ENCODE measurements around the gene BTD. TPM values are rescaled to one million over a fixed set of nuclear protein-coding genes. Genes with fewer than 3 reads are reported as not detected.

Gene BTD
- total and polyA plus RNA-seq, 10 of the 15 experiments (the other 5 are each of a cell fraction or from before 2014, with no cell fraction given): 3.4 to 10.3 (median 5.0) TPM

- no peak overlapping the region for H3K27ac ChIP-seq (ENCODE audit: control insufficient read depth, insufficient read depth)
- no peaks in the 10 kb centered on the region for H4K20me1 ChIP-seq (ENCODE audit: control insufficient read depth, insufficient read depth)
- ATAC-seq (no peak), DNase-seq (ENCODE audit: low read depth, low spot score) (no peak), FAIRE-seq (no peak)
- H3K4me1 ChIP-seq (ENCODE audit: control insufficient read depth, insufficient read depth, low read length): no peaks in the 10 kb centered on the region
- CTCF ChIA-PET: interaction anchor here (2.0 kb wide), 1 partner anchor 117 kb away, joined by 10 read pairs; no protein-coding TSS in a partner anchor
- no peaks in the 10 kb centered on the region for H3K9me3 ChIP-seq (replicated peaks; ENCODE audit: control insufficient read depth, insufficient read depth, low read length)
- H3K27me3 ChIP-seq (replicated peaks in 1 of 2; ENCODE audit: control insufficient read depth in 2 of 2, insufficient read depth in 2 of 2, low read length in 1 of 2): no peaks in the 10 kb centered on the region
- POLR2A ChIA-PET: no interaction called here
- intact Hi-C loops (cut with micrococcal nuclease; ENCODE audit: unreplicated experiment) (loop anchor here (5.0 kb wide), 1 partner anchor 118 kb away; no protein-coding TSS in a partner anchor), in situ Hi-C loops (cut with MboI) (no loop called here)
- no peak overlapping the region for H3K9ac ChIP-seq (ENCODE audit: control insufficient read depth, insufficient read depth, low read length)
- no peak overlapping the region for H2AFZ ChIP-seq (ENCODE audit: control insufficient read depth, low read depth, low read length)
- 32% methylated on average over 1 of the region's 1 CpG for WGBS (ENCODE audit: insufficient coverage, insufficient replicate concordance, low lambda C conversion rate, missing lambda C conversion rate)
- H3K79me2 ChIP-seq (ENCODE audit: control insufficient read depth, insufficient read depth, low read length): no peaks in the 10 kb centered on the region
- SMC1A ChIA-PET (ENCODE audit: uncharacterized antibody, unreplicated experiment): interaction anchor here (0.8 to 1.3 kb wide), 5 partner anchors 11 to 114 kb away, joined by 3 to 4 read pairs (median 3); no protein-coding TSS in a partner anchor
- H3K36me3 ChIP-seq (ENCODE audit: control insufficient read depth in 2 of 2, insufficient read depth in 2 of 2, low read length in 1 of 2): peaks cover 3 to 12% of the 10 kb centered on the region in 2 experiments
- H3K4me2 ChIP-seq (ENCODE audit: control insufficient read depth, insufficient read depth): no peak overlapping the region
- TF ChIP-seq HDAC6 (IDR thresholded peaks at IDR 0.05; ENCODE audit: unreplicated experiment) (no peak), ZNF622 (IDR thresholded peaks at IDR 0.05) (no peak), SMAD5 (IDR thresholded peaks at IDR 0.05; ENCODE audit: low read depth) (no peak), MEF2B (IDR thresholded peaks at IDR 0.05; ENCODE audit: partially characterized antibody, poor library complexity, severe bottlenecking) (no peak), RAD21 (IDR thresholded peaks at IDR 0.05; ENCODE audit: insufficient read depth, low read depth, low read length) (no peak), MYB (IDR thresholded peaks at IDR 0.05; ENCODE audit: borderline replicate concordance, low read depth, low read length) (no peak), WRNIP1 (IDR thresholded peaks at IDR 0.05; ENCODE audit: borderline replicate concordance, low read depth, low read length) (no peak), POLR2A (IDR thresholded peaks at IDR 0.05; ENCODE audit: low read depth, low read length) (no peak), ATF3 (IDR thresholded peaks at IDR 0.05; ENCODE audit: borderline replicate concordance, extremely low read depth, low read depth, low read length) (no peak), EZH2 (IDR thresholded peaks at IDR 0.05; ENCODE audit: borderline replicate concordance, control insufficient read depth, low read depth, low read length) (no peak), BMI1 (IDR thresholded peaks at IDR 0.05; ENCODE audit: borderline replicate concordance) (no peak)
- TF ChIP-seq, protein P1, sequence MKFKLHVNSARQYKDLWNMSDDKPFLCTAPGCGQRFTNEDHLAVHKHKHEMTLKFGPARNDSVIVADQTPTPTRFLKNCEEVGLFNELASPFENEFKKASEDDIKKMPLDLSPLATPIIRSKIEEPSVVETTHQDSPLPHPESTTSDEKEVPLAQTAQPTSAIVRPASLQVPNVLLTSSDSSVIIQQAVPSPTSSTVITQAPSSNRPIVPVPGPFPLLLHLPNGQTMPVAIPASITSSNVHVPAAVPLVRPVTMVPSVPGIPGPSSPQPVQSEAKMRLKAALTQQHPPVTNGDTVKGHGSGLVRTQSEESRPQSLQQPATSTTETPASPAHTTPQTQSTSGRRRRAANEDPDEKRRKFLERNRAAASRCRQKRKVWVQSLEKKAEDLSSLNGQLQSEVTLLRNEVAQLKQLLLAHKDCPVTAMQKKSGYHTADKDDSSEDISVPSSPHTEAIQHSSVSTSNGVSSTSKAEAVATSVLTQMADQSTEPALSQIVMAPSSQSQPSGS (IDR thresholded peaks at IDR 0.05; ENCODE audit: low read length): no peak
- RAD21 ChIA-PET (ENCODE audit: unreplicated experiment): no interaction called here
- BruUV-seq (replicated peaks): no TSS peak
- no peak overlapping the region for H3K4me3 ChIP-seq
These were observed 93.1 kb downstream of the BTD start for GRCh38 chr3:15694628-15695027.

Small RNA genes within 50 kb of the gene (microRNA-seq; reads per million reads assigned to microRNA genes)
- gene MIR3134: not detected

Small RNA genes within 50 kb of the gene (small RNA-seq; reads per million reads assigned to genes)
- gene MIR3134: not detected

Other genes with a start within 250 kb of the BTD start
- 13.8 and 17.2 TPM in 2 replicates for gene METTL6, start 174.2 kb upstream of the BTD start, total RNA-seq (2014; rRNA removed)
- gene METTL6, start 174.2 kb upstream of the BTD start, total RNA-seq (2014; rRNA removed; fragmentation: Illumina TruSeq; extraction: Trizol): 22.1 and 25.9 TPM in 2 replicates
- gene METTL6, start 174.2 kb upstream of the BTD start, total RNA-seq (2021): 11.7 and 14.4 TPM in 2 replicates
- 21.2 and 26.0 TPM in 2 replicates for gene METTL6, start 174.2 kb upstream of the BTD start, polyA plus RNA-seq (2011; rRNA removed)
- gene METTL6, start 174.2 kb upstream of the BTD start, polyA plus RNA-seq (2014; fragmentation: Illumina TruSeq; extraction: Trizol): 21.5 and 29.3 TPM in 2 replicates
- gene METTL6, start 174.2 kb upstream of the BTD start, polyA plus RNA-seq (2014; fragmentation: Nextera tagmentation; extraction: Ambion mirVana): 10 to 100 TPM; 27.4 to 29.6 TPM
- 17.0 and 19.1 TPM in 2 replicates for gene METTL6, start 174.2 kb upstream of the BTD start, polyA plus RNA-seq (2014; rRNA removed)
- gene METTL6, start 174.2 kb upstream of the BTD start, polyA plus RNA-seq (2016; fragmentation: Nextera tagmentation; extraction: Ambion mirVana): 10 to 100 TPM; 16.3 to 20.3 TPM
- 20.4 and 21.6 TPM in 2 replicates for gene EAF1, start 174.1 kb upstream of the BTD start, total RNA-seq (2014; rRNA removed)
- gene EAF1, start 174.1 kb upstream of the BTD start, total RNA-seq (2014; rRNA removed; fragmentation: Illumina TruSeq; extraction: Trizol): 16.1 and 16.5 TPM in 2 replicates
- gene EAF1, start 174.1 kb upstream of the BTD start, total RNA-seq (2021): 15.8 and 17.2 TPM in 2 replicates
- gene EAF1, start 174.1 kb upstream of the BTD start, polyA plus RNA-seq (2011; rRNA removed): 21.3 and 24.6 TPM in 2 replicates
- 16.0 and 18.7 TPM in 2 replicates for gene EAF1, start 174.1 kb upstream of the BTD start, polyA plus RNA-seq (2014; fragmentation: Illumina TruSeq; extraction: Trizol)
- 1 to 10 TPM; 6.8 to 9.2 TPM for gene EAF1, start 174.1 kb upstream of the BTD start, polyA plus RNA-seq (2014; fragmentation: Nextera tagmentation; extraction: Ambion mirVana)
- gene EAF1, start 174.1 kb upstream of the BTD start, polyA plus RNA-seq (2014; rRNA removed): 15.4 and 16.4 TPM in 2 replicates
- 10 to 100 TPM; 12.7 to 13.0 TPM for gene EAF1, start 174.1 kb upstream of the BTD start, polyA plus RNA-seq (2016; fragmentation: Nextera tagmentation; extraction: Ambion mirVana)
- 0.49 and 2.7 TPM in 2 replicates for gene COLQ, start 80.0 kb upstream of the BTD start, total RNA-seq (2014; rRNA removed)
- 0.67 and 0.92 TPM in 2 replicates for gene COLQ, start 80.0 kb upstream of the BTD start, total RNA-seq (2014; rRNA removed; fragmentation: Illumina TruSeq; extraction: Trizol)
- gene COLQ, start 80.0 kb upstream of the BTD start, total RNA-seq (2021): 0.72 and 0.96 TPM in 2 replicates
- gene COLQ, start 80.0 kb upstream of the BTD start, polyA plus RNA-seq (2011; rRNA removed): 1.2 and 1.8 TPM in 2 replicates
- gene COLQ, start 80.0 kb upstream of the BTD start, polyA plus RNA-seq (2014; fragmentation: Illumina TruSeq; extraction: Trizol): 1.1 and 1.6 TPM in 2 replicates
- under 1 TPM; 0.13 to 0.29 TPM for gene COLQ, start 80.0 kb upstream of the BTD start, polyA plus RNA-seq (2014; fragmentation: Nextera tagmentation; extraction: Ambion mirVana)
- 1.1 and 1.3 TPM in 2 replicates for gene COLQ, start 80.0 kb upstream of the BTD start, polyA plus RNA-seq (2014; rRNA removed)
- gene COLQ, start 80.0 kb upstream of the BTD start, polyA plus RNA-seq (2016; fragmentation: Nextera tagmentation; extraction: Ambion mirVana): under 1 TPM; 0.33 to 0.68 TPM
- 21.4 and 24.4 TPM in 2 replicates for gene HACL1, start 176 bp upstream of the BTD start, total RNA-seq (2014; rRNA removed)
- gene HACL1, start 176 bp upstream of the BTD start, total RNA-seq (2014; rRNA removed; fragmentation: Illumina TruSeq; extraction: Trizol): 26.2 and 28.3 TPM in 2 replicates
- 23.8 and 27.7 TPM in 2 replicates for gene HACL1, start 176 bp upstream of the BTD start, total RNA-seq (2021)
- gene HACL1, start 176 bp upstream of the BTD start, polyA plus RNA-seq (2011; rRNA removed): 42.6 and 51.2 TPM in 2 replicates
- 24.5 and 28.5 TPM in 2 replicates for gene HACL1, start 176 bp upstream of the BTD start, polyA plus RNA-seq (2014; fragmentation: Illumina TruSeq; extraction: Trizol)
- 10 to 100 TPM; 34.1 to 40.3 TPM for gene HACL1, start 176 bp upstream of the BTD start, polyA plus RNA-seq (2014; fragmentation: Nextera tagmentation; extraction: Ambion mirVana)
- 18.0 and 19.4 TPM in 2 replicates for gene HACL1, start 176 bp upstream of the BTD start, polyA plus RNA-seq (2014; rRNA removed)
- gene HACL1, start 176 bp upstream of the BTD start, polyA plus RNA-seq (2016; fragmentation: Nextera tagmentation; extraction: Ambion mirVana): 10 to 100 TPM; 45.8 to 48.7 TPM
- 48.9 and 58.5 TPM in 2 replicates for gene ANKRD28, start 196.2 kb downstream of the BTD start, total RNA-seq (2014; rRNA removed)
- gene ANKRD28, start 196.2 kb downstream of the BTD start, total RNA-seq (2014; rRNA removed; fragmentation: Illumina TruSeq; extraction: Trizol): 58.9 and 65.4 TPM in 2 replicates
- gene ANKRD28, start 196.2 kb downstream of the BTD start, total RNA-seq (2021): 51.9 and 55.4 TPM in 2 replicates
- gene ANKRD28, start 196.2 kb downstream of the BTD start, polyA plus RNA-seq (2011; rRNA removed): 105 and 132 TPM in 2 replicates
- 42.3 and 50.2 TPM in 2 replicates for gene ANKRD28, start 196.2 kb downstream of the BTD start, polyA plus RNA-seq (2014; fragmentation: Illumina TruSeq; extraction: Trizol)
- gene ANKRD28, start 196.2 kb downstream of the BTD start, polyA plus RNA-seq (2014; fragmentation: Nextera tagmentation; extraction: Ambion mirVana): 10 to 100 TPM; 12.3 to 13.7 TPM
- gene ANKRD28, start 196.2 kb downstream of the BTD start, polyA plus RNA-seq (2014; rRNA removed): 34.3 and 36.2 TPM in 2 replicates
- 10 to 100 TPM; 11.2 to 20.6 TPM for gene ANKRD28, start 196.2 kb downstream of the BTD start, polyA plus RNA-seq (2016; fragmentation: Nextera tagmentation; extraction: Ambion mirVana)